A549 (cell line): ENCODE data around the gene S100A7A.

ENCODE experiments used
- BHLHE40 ChIP-seq: IDR thresholded peaks from 2 replicates; pipeline ENCODE4 v1.6.1; 2012; ENCODE audit warnings: low read depth, low read length, inconsistent platforms
- CTCF ChIP-seq: fragments of >200 bp; sonication (Bioruptor Twin); formaldehyde crosslinking; IDR thresholded peaks from 3 replicates; pipeline ENCODE4 v1.5.1; 2016
- EP300 ChIP-seq, 2 experiments: fragments of >200 bp; sonication (Bioruptor Twin); formaldehyde crosslinking; IDR thresholded peaks; 2 replicates in 1 of 2; 3 replicates in 1 of 2; pipeline ENCODE4 v1.6.1; 2016 to 2017
- JUN ChIP-seq, 2 experiments: fragments of >200 bp; sonication (Bioruptor Twin); formaldehyde crosslinking; IDR thresholded peaks; 2 replicates in 1 of 2; 3 replicates in 1 of 2; pipeline ENCODE4 v1.6.1; 2016 to 2017
- MAX ChIP-seq: IDR thresholded peaks from 2 replicates; pipeline ENCODE4 v1.6.1; 2012
- PHF8 ChIP-seq: fragments of 200-600 bp; sonication (generic); IDR thresholded peaks from 2 replicates; pipeline ENCODE4 v1.6.1; 2016; ENCODE audit warnings: low read depth, mild to moderate bottlenecking, antibody characterized with exemption, moderate library complexity, borderline replicate concordance
- POLR2A ChIP-seq: IDR thresholded peaks from 2 replicates; pipeline ENCODE4 v1.6.1; 2012; ENCODE audit warnings: mild to moderate bottlenecking, low read length
- POLR2AphosphoS2 ChIP-seq: conservative IDR thresholded peaks from 2 replicates; pipeline ENCODE4 v1.6.1; 2012; ENCODE audit warnings: low read length, improper control_type of control experiment, inconsistent platforms
- RAD21 ChIP-seq, 2 experiments: fragments of >200 bp in 1 of 2; sonication (Bioruptor Twin) in 1 of 2; formaldehyde crosslinking in 1 of 2; IDR thresholded peaks in 1 of 2; conservative IDR thresholded peaks in 1 of 2; 2 replicates in 1 of 2; 3 replicates in 1 of 2; pipeline ENCODE4 v1.6.1; 2012 to 2018; ENCODE audit warnings: inconsistent platforms in 1 of 2
- RCOR1 ChIP-seq: fragments of 150-350 bp; IDR thresholded peaks from 2 replicates; pipeline ENCODE4 v1.6.1; 2014; ENCODE audit warnings: antibody characterized with exemption, low read length, low read depth
- SMC3 ChIP-seq: fragments of >200 bp; sonication (Bioruptor Twin); formaldehyde crosslinking; IDR thresholded peaks from 3 replicates; pipeline ENCODE4 v1.6.1; 2018; ENCODE audit warnings: inconsistent platforms
- ZC3H11A ChIP-seq: fragments of 450-650 bp; IDR thresholded peaks from 2 replicates; pipeline ENCODE4 v1.6.1; 2014; ENCODE audit warnings: antibody characterized with exemption, mild to moderate bottlenecking
- ZNF302 ChIP-seq: fragments of 250-450 bp; sonication (Bioruptor Pico); IDR thresholded peaks from 2 replicates; pipeline ENCODE4 v1.9.0; 2021; ENCODE audit warnings: inconsistent platforms, mild to moderate bottlenecking, moderate library complexity

- TF ChIP-seq ZC3H11A: no peak
- no peak for TF ChIP-seq CTCF
- no peak for TF ChIP-seq RCOR1
- TF ChIP-seq JUN (IDR thresholded peaks at IDR 0.05): no peak
- TF ChIP-seq POLR2A: no peak
- TF ChIP-seq SMC3: no peak
- TF ChIP-seq BHLHE40: no peak
- no peak for TF ChIP-seq ZNF302 (CRISPR knock-in tag)
- no peak for TF ChIP-seq EP300 (IDR thresholded peaks at IDR 0.05)
- no peak for TF ChIP-seq PHF8
- TF ChIP-seq MAX: no peak
- no peak for TF ChIP-seq POLR2AphosphoS2
- no peak for TF ChIP-seq RAD21 (conservative IDR thresholded peaks at IDR 0.05 in 1 of 2, IDR thresholded peaks at IDR 0.05 in 1 of 2)
These were observed 14.9 kb upstream of the S100A7A start for GRCh38 chr1:153401461-153401860.
